Colon (tissue), 2 donors: ENCODE measurements around the gene TAS2R41.

Experiments used
- FAIRE-seq: peaks from 2 replicates; lab custom pipeline; 2012; peaks lifted over from hg19 to GRCh38; lab: Jason Lieb, UNC
- donor health status: control.
- donor health status: control.

The TAS2R41 gene, protein sequence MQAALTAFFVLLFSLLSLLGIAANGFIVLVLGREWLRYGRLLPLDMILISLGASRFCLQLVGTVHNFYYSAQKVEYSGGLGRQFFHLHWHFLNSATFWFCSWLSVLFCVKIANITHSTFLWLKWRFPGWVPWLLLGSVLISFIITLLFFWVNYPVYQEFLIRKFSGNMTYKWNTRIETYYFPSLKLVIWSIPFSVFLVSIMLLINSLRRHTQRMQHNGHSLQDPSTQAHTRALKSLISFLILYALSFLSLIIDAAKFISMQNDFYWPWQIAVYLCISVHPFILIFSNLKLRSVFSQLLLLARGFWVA

DNA sequence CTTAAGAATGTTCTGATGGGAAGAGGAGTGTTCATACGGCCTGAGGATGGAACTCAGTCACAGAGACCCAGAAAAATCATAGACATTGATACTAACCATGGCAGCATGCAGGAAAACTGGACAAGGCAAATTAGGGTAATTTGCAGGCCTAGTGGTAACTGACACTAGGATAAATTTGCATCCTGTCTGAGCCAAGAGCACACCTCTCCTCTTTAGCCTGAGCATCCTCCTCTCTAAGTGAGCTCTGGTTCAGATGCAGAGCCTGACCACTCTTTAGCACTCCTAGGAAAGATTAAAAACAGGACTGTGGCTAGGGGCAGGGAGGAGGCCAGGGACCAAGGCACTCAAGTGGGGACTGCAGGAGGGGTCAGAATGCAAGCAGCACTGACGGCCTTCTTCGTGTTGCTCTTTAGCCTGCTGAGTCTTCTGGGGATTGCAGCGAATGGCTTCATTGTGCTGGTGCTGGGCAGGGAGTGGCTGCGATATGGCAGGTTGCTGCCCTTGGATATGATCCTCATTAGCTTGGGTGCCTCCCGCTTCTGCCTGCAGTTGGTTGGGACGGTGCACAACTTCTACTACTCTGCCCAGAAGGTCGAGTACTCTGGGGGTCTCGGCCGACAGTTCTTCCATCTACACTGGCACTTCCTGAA lies at the start of gene TAS2R41:
Gene TAS2R41, plus strand, starts transcription at position 373 of the 650 bp plus-strand sequence. Its CDS starts 0 bp downstream, at position 373.
- no peak for FAIRE-seq

DNA sequence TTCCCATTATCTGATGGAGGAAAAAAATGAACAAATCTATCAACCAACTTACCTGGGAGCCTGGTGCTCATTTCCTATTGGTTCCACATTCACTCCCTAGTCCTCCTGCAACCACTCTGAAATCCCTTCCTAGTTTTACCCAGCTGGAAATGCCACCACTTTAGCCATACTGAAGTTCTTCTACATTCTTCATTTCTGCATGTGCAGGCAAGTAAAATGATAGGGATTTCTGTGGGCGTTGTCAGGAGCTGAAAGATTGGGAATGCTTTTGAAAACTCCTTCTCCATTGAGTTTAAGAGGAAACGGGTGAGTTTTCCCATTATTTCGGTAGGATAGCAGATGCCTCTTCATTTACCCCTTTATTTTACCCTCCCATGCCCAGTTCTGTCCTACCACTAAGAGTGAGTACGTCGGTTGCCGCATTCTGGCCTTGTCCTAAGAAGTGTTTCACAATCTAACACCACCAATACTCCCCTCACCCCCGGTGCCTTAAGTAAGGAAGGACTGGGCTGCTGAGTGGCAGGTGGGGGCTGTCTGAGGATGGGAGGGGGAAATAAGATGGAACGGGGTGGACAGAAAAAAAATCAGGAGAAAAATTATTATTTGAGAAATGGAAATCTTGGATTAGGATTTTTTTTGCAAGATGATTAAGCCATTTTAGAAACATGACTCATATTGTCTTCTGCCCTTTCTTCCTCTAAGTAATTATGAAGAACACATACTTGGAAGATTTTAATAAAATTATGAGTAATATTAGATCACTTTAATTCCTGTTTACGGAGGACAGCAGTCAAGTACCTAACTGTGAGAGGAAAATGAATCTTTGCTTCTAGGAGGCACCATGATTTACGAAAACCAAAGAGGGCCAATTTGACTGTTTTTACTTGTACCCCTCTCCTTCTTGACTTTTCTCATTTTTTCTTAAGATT lies 47.6 kb upstream of the TAS2R41 start:
- no peak for FAIRE-seq

DNA sequence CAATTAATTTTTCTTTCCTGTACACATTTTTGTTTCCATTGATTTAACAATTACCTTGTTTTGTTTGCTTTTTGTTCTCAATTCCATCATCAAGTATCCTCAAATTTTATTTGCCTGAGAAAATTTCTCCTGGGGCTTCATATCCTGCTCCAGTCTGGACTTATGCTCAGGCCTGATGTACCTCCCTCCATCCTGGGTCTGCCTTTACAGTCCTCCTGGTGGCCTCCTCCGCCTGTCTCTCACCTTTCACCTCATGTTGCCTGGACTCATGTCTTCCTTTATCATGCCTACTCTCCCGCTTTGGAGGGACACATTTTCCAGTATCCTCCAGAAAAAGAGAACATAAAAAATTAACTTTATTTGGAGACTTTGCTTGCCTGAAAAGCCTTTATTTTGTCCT lies 46.6 kb upstream of the TAS2R41 start:
- FAIRE-seq, result no peak

DNA sequence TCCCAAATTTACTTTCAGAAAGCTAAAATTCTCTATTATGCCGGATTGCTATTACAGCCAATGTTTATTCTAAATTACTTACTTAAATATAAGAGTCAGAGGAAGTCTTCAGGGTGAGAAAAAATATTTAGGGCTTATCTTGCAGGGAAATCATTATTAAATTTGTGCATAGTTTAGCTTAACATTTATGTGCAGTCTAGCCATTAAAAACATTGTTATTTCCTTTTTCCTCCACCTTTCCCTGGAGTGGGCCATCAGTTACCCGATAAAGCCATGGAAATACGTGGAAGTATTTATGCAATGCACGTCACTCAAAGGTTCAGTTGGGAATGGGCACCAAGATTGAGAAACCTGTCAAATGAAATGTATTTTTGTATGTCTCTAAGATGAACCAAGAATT lies 43.9 kb upstream of the TAS2R41 start:
- FAIRE-seq, result no peak

DNA sequence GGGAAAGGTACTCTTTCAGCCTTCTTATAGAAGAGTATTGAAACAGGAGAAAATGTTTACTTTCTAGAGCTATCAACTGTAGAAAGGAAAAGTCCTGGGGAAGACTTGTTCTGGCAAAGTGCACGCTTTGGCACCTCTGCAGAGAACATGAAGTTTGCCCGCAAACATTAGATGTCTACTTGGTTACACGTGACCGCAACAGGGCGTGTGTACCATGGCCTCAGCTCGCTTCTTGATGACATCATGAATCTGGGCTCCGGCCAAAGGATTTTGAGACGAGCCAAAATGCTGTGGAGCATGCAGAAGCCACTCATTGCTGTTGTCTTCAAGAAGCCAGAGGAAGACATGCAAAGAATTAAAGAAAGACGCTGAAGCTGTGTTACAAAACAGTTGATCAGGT lies 43.0 kb upstream of the TAS2R41 start:
- FAIRE-seq, result no peak

DNA sequence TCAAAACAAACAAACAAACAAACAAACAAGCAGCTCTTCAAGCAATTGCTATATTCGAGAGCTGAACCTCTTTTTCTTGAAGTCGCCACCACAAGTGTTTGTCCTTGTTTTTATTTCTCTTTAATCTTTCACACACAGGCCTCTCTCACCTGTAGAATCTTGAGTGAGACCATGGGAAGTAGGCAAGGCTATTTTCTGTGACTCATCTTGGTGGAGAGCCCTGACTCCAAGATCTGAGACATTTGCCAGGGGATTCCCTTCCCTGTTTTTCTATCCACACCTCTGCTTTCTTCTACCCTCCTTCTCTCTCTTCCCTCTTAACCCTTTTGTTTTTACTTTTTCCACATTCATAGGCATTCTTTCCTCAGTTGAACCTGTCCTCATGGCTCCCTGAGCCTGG lies 42.4 kb upstream of the TAS2R41 start:
- no peak for FAIRE-seq

DNA sequence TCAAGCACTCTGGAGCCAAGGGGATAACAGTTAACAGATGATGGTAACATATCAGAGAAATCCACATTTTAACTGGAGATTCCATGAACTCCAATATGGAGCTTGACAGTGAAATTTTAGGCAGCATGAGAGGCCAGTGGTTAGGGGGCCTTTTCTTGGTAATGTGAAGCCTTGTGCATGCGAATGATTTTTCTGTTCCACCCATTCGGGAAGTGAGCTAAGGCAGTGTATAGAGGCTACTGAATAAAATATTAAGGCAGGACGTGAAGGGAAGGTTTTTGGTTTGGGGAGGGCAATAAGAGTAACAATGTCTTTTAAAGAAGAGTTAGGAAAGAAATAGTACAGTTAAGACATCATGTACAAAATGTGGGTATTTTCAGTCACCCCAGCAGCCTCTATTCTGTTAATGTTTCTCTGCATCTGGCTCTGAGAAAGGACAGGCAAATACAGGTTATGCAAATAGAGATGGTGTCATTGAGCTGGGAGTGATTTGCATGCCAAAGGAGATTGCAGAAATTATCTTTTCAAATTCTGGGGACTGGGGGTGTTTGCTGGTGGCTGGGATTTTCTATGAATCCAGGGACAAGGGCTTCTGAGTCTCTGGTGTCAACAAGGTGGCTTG lies 41.2 kb upstream of the TAS2R41 start:
- no peak for FAIRE-seq

DNA sequence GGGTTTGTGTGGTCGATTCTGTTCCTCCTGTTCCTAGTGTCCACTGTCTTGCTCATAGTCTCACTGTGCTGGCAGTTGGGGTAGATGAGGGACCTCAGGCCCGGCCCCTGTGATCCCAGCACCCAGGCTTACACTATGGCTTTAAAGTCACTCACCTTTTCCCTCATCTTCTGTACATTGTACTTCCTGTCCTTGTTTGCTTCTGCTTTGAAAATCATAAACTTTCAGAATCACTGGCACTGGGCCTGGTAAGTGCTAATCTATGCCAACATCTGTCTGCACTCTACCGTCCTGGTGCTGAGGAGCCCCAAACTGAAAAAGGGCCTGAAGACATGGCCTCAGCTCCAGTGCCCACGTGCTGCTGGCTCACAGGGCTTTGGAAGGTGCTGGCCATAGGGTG lies 40.1 kb upstream of the TAS2R41 start:
- FAIRE-seq, result no peak

DNA sequence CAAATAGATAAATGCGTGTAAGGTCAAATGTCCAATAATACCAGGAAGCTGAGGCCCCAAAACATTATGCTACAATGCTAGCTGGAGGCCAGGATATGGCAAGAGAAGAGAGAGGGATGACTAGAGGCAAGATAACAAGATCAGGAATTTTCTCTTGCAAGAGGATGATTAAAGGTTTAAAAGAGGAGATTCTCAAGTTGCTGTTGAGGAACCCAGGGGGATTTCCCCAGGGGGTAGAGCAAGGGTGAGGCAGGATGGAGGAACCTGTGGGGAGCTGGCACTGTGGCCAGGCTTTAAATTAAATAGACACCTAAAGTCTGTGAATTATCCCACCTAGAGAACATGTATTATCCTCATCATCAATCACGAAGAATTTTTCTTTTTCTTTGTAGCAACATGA lies 37.8 kb upstream of the TAS2R41 start:
- no peak for FAIRE-seq

DNA sequence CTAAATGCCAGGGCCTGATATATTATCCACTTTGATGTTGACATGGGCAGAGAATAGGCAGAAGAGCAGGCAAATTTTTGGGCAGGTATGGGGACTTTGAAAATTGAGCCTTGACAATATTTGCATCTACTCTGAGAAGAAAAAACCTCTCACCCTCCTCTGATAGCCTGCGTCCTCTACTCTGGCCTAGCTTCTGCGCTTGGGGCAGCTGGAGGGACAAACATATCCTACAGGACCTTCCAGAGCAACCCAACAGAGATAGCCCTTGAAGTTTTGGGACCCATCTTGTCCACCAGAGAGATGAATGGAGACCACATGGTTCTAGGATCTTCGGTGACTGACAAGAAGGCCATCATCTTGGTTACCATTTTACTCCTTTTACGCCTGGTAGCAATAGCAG lies 34.5 kb upstream of the TAS2R41 start, which contains the start of gene TAS2R60:
Gene TAS2R60, plus strand, starts transcription at position 301 of the 400 bp plus-strand sequence. Its CDS starts 0 bp downstream, at position 301.
- no peak for FAIRE-seq

DNA sequence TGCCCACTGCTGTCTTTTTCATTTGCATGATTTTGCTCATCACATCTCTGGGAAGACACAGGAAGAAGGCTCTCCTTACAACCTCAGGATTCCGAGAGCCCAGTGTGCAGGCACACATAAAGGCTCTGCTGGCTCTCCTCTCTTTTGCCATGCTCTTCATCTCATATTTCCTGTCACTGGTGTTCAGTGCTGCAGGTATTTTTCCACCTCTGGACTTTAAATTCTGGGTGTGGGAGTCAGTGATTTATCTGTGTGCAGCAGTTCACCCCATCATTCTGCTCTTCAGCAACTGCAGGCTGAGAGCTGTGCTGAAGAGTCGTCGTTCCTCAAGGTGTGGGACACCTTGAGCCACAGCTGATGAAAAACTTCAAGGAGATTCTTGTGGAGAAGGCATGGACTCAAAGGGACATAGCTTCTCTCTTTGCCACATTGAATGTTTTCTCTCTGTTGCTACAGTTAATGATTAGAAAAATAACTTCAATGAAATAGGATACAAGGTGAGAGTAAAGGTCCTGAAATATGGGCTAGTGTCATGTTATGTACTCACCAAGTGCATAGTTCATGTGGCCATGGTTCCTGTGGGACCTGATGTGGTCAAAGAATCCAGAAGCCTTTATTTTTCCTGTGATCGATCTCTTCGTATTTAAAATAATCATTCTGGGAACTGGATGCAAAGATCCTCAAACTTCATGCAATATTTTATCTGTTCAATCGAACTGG lies 33.5 kb upstream of the TAS2R41 start:
- no peak for FAIRE-seq

DNA sequence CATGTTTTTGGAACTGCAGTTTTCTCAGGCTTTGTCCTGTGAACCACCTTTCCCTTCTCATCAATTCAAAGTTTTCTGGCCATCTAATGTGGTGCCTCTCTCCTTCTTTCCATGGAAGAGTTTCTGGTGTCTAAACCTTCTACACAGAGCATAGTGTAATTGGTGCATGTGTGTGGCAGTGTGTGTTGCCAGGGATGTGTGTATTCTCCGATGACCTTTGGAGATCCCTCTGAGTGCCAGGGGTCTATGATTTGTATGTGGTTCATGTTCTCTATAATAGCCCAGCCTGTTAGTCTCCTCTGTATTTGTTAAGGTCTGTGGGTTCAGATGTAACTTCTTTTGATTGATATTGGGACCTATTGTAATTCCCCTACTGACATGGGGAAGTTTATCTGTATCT lies 32.9 kb upstream of the TAS2R41 start:
- FAIRE-seq, result no peak

DNA sequence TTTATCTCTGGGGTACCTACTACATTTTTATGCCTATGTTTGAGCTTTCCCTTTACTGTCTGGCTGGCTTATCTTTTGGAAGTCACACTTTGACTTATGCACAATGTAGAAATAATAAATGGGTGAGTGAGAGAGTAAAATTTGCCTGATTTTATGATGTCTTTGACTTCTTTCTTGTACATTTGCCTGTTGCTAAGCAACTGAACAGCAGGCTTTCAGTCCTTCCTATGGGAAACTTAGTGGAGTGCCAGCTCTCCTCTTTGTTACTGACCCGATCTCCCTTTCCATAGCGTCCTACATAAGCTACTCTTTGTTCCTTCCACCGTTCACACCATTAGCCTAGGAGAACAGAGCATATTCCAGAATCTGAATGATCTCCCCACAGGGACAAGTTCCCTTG lies 30.2 kb upstream of the TAS2R41 start:
- FAIRE-seq, result no peak

DNA sequence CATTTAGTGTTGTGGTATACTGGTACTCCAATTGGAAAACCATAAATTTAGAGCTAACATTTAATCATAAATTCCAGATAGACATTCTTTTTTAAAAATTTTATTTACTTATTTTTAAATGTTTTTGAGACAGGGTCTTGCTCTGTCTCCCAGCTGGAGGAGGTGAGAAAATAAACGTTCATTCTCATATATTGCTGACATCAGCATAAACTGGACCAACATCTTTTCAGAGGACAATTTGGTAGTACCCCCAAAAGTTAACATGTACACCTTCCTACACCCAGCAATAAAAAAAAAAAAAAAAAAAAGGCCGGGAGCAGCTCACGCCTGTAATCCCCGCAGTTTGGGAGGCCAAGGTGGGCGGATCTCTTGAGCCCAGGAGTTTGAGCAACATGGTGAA lies 29.2 kb upstream of the TAS2R41 start:
- no peak for FAIRE-seq

DNA sequence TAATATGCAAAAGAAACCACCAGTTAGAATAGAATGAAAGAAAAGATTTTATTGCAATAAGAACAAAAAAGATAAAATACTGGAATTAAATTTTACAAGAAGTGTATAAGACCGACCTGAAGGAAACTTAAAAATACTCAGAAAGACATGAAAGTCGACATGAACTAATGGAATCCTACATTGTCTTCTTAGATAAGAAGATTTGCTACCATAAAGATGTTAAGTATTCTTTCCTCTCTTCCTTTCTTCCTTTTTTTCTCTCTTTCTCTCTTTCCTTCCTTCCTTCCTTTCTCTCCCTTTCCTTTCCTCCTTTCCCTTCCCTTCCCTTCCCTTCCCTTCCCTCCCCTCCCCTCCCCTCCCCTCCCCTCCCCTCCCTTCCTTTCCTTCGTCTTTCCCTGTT lies 27.9 kb upstream of the TAS2R41 start:
- no peak for FAIRE-seq

DNA sequence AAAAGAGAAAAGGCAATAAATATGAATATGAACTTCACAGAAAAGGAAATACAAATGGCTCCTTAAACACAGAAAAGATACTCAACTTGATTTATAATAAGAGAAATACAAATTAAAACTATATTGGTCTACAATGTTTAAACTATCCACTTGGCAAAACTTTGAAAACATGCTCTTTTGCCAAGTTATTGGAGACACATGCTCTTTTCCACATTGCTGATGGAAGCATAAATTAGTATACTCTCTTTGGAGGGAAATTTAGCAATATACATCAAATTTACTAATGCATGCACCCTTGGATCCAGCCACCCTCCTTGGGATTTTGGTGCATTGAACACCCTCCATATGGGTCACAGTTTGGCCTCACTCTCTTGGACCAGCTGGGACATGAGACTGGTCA lies 26.6 kb upstream of the TAS2R41 start:
- no peak for FAIRE-seq

DNA sequence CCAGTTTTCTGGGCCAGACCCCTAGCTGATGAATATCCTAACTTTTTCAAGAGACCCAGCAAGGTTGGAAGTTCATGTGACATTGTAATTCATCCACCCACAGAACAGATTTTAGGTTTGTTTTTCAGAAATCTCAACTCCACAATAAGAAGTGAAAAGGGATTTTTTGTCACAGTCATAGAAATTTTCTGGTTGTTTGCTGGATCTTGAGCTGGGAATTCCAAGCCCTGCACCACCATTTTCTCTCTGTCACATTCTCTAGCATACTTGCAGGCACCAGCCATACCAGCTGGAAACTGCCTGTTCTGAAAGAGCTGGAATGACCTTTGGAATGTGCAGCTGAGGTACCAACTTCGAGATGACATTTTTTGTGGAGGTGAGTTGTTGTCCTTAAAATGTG lies 25.9 kb upstream of the TAS2R41 start:
- no peak for FAIRE-seq

DNA sequence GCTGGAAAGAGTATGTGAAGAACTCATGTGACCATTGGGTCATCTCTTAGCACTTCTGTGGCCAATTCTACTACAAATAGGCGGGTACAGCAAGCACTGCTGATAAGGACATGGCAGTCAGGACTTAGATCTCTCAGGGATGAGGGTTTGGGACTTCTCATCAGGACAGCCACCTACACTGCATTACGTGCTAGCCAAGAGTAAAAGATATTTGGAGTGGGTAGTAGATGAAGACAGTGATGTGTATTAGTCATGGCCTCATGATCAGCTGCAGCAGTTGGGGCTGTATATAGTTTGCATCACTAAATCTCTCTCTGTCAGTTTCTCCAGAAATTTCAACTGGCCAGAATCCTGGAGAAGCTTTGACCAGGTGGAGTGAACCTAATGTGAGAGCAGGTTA lies 25.2 kb upstream of the TAS2R41 start:
- FAIRE-seq, result no peak

DNA sequence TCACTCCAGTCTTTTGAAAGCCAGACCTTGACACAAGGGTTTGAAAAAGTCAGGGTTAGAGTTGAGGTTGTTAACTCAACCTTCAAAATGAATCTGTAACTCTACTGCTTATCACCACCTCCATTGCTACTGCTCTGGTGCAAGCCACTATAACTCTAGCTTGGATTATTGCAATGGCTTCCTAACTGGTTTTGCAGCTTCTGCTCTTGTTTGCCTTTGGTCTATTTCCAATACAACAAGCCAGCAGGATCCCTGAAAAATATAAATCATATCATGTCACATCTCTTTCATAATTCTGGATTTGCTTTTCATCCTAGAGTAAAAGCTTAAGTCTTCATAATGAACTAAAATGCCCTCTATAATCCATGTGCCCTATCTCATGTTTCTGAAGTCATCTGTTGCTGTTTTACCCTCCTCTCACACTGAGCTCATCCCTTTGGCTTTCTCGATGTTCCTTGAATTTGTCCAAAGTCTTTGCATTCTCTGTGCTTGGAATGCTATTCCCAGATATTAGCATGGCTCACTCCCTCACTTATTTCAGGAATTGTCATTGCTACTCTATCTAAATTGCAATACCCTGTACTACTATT lies 23.5 kb upstream of the TAS2R41 start:
- FAIRE-seq, result no peak

DNA sequence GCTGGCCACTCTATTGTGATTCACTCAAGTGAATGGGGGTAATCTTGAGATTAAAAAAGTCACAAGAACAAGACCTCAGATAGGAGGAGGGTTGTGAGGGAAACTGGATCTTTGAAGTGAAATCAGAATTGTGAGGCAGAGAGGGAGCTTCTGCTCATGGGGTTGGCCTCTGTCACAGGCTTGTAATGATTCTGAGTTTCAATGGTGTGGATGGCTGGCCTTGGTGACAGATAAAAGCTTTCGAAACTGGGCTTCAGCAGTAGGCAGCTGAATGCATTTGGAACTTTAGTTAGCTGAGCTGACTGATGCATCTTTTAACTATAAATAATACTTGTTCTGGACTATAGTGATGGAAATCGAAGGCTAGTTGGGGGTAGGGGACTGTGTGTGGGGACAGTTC lies 22.2 kb upstream of the TAS2R41 start:
- FAIRE-seq, result no peak

DNA sequence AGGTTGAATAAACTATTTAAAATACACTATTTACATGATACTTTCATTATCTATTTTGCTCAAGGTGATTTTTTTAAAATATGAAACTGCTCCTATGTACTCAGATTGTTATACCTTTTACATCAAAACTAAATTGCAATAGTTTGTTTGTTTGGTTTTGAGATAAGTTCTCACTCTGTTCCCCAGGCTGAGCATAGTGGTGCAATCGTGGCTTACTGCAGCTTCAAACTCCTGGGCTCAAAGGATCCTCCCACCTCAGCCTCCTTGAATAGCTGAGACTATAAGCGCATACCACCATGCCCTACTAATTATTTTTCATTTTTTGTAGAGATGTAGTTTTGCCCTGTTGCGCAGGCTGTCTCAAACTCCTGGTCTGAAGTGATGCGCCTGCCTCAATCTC lies 21.7 kb upstream of the TAS2R41 start:
- FAIRE-seq, result no peak
